SHP77 (cell line): ENCODE results near the gene PXYLP1.
"Not testable (repeated sequence)": the region's sequence is repeated elsewhere in the genome, so short reads cannot be mapped to it uniquely, and the experiment has no call there.

Source experiments
- DNase-seq, 2 experiments: peaks; one replicate each; lab custom pipeline; 2025; lab: John Stamatoyannopoulos, UW

PXYLP1 gene

GRCh38 chr3:141294301-141294700 lies 62.7 kb downstream of the PXYLP1 start:
- no peak for DNase-seq

DNA sequence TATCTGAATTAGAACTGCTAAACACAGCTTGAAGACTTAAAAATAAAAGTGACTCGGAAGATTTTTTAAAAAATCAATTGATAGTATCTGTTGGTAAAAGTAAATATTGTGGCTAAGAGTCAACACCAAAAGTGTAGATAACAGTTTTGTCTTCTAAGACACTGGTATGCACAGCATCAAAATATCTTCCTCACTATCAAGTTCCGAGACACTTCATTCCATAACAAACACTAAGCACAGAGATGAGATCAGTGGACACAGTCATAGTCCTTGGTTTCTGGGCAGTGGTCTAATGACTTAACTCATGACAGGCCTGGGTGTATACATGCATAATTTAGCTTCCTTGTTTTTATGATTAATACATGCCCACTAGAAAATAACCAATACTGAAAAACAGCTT lies 63.2 kb downstream of the PXYLP1 start:
- no peak for DNase-seq

DNA sequence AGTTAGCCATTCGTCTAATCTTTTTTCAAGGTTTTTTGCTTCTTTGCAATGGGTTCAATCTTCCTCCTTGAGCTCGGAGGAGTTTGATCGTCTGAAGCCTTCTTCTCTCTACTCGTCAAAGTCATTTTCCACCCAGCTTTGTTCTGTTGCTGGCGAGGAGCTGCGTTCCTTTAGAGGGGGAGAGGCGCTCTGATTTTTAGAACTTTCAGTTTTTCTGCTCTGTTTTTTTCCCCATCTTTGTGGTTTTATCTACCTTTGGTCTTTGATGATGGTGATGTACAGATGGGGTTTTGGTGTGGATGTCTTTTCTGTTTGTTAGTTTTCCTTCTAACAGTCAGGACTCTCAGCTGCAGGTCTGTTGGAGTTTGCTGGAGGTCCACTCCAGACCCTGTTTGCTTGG lies 68.8 kb downstream of the PXYLP1 start:
- not testable (repeated sequence) for DNase-seq

- no peak for DNase-seq
Measured at GRCh38 chr3:141302364-141303141, 70.9 kb downstream of the PXYLP1 start.

DNA sequence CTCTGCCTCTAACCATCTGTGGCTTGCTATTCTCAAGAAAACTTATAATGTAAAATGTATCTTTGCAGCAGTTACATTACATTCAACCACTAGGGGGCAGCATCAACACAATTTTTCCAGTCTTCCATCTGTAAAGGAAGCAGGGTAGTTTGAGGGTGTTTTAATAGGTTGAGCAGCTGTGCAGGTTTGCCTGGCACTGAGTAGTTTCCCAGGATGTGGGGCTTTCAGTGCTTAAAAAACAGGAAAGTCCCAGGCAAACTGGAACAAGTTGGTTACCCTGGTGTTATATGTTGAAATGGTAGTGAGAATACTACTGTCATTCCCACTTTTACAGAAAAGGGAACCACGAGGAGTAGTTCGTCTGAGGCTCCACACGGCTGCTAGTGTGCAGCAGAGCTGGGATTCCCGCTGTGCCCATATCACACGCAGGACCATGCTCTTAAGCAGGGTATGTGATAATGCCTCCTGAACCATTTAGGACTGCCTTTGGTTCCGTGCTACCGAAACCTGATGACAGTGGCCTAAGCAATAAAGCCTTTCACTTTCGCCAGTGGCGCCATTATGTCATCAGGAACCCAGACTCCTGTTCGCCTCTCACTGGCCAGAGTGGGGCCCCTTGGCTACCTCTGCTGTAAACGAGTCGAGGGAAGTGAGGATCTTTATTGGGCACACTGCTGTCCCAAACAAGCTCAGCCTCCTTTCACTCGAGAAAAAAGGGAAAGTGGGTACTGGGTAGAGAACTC lies 72.0 kb downstream of the PXYLP1 start:
- DNase-seq, result peak; percentile 67 to 73

DNA sequence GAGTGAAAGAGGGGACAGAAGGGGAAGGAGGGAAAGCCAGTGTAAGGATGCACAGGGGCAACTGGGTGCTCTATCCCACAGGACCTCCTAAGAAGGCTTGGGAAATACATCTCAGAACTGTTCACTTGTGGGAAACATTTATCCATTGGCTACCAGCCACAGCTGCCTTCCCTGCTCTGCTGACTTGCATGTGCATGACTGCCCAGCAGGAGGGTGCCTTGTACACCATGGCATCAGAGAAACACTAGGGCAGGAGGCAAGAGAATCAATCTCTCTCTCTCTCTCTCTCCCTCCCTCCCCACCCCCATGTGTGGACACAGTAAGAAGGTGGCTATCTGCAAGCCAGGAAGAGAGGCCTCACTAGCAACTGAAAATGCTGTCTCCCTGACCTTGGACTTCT lies 73.8 kb downstream of the PXYLP1 start:
- DNase-seq, result peak in 1 of 2 experiments; percentile 9

- DNase-seq, result no peak
Measured at GRCh38 chr3:141306276-141306675, 74.7 kb downstream of the PXYLP1 start.

GRCh38 chr3:141306922-141307321 lies 75.3 kb downstream of the PXYLP1 start:
- DNase-seq, result no peak

- DNase-seq, result no peak
Measured at GRCh38 chr3:141307351-141308059, 75.9 kb downstream of the PXYLP1 start.

DNA sequence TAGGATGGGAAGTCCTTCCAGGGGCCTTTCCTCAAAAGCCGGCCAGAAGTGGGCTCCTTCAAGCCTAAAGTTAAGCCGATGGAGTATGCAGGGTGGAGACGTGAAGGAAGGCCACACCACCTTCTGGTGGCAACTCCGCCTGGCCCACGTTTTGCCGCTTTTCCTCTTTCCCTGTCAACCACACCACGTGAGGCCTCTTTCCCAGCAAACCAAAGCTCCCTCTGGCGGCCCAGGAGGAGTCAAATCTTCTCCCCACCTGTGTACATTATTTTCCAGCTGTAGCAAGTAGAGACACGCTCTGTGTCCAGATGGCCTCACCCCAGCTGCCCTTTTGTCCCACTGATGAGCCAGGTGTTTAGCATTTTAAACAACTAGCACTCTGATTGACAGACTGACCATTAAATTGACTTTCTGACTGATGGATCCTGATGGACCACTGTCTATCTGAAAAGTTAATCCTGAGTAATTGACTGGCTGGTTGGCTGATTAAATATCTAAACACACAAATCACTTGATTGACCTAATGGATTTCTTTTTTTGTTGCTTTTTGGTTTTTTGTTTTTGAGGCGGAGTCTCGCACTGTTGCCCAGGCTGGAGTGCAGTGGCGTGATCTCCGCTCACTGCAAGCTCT lies 77.1 kb downstream of the PXYLP1 start:
- DNase-seq, result peak; percentile 86 to 93

DNA sequence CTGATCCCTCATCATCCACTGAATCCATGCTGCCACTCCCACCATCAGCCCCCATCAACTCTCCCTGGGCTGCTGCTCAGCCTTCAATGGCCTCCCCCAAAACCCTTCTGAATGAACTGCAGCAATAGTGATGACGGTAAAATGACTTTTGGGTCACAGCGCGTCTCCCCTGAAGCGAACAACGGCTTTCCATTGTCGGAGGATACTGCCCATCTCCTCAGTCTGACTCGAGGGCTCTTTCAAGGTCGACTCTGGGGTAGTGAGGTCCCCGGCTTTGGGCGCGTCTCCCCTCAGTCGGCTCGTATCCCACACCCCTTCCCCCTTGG lies 79.5 kb downstream of the PXYLP1 start:
- DNase-seq, result no peak

DNA sequence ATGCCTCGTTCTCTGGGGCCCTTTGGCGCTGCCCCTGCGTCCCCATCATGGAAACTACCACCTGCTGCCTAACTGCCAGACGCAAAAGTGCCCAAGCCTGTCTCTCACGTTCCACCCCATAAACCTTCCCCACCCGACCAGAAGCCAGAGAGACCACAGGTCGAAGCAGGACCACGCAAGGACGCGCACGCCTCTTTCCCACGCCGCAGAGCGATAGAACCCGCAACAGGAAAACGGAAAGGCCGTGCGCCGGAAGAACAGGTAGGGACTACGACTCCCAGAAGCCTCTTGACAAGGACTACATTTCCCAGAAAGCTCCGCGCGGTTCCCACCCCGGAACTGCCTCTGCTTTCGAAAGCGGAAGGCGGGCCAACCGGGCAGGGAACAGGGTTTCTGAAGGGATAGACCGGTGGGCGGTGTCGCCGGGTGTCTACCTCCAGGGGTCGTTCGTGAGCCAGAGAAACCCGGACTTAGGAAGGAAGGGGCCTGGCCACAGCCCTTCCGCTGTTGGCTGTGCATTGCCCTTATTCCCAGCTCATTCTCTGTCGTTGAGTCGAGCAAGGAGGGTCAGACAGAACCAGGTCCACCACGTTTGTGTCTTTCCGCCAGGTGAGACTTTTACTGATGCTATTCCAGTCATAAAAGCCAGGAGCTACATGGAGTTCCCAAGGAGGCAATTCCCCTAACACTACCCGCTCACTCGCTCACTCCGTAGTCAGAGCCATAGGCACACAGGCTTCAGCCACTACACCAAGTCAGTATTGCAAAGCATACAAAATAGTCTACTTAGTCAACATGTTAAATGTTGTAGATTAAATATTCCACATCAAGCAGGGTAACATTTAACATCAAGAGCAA lies 80.1 kb downstream of the PXYLP1 start:
- DNase-seq, result peak; percentile 98

- no peak for DNase-seq
Measured at GRCh38 chr3:141312354-141313092, 80.9 kb downstream of the PXYLP1 start.

DNA sequence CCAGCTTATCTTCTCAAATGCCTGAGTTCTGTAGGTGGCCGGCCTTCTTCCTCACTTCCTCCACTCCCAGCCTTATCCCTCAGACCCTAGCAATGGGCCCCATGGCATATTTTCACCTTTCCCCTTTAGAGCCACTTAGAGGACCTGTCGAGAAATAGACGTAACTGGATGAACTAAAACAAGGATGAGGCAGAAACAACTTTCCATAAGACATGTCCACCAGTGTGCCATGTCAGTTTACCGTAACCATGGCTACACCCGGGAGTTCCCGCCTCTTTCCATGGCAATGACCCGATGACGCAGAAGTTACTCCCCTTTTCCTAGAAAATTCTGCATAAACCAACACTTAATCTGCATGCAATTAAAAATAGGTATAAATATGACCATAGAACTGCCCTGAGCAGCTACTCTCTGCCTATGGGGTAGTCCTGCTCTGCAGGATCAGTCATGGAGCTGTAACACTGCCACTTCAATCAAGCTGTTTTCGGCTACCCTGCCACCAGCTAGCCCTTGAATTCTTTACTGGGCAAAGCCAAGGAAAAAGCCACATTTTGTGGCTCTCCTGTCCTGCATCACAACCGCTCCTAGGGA lies 81.6 kb downstream of the PXYLP1 start:
- no peak for DNase-seq

DNA sequence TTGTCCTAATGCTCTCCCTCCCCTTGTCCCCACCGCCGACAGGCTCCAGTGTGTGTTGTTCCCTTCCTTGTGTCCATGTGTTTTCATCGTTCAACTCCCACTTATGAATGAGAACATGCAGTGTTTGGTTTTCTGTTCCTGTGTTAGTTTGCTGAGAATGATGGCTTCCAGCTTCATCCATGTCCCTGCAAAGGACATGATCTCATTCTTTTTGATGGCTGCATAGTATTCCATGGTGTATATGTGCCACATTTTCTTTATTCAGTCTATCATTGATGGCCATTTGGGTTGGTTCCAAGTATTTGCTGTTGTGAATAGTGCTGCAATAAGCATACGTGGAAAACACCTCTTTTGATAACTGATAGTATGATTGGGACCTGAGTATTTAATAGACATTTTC lies 82.8 kb downstream of the PXYLP1 start:
- not testable (repeated sequence) for DNase-seq

GRCh38 chr3:141316851-141317250 lies 85.2 kb downstream of the PXYLP1 start:
- no peak for DNase-seq

GRCh38 chr3:141320399-141321108 lies 88.9 kb downstream of the PXYLP1 start:
- DNase-seq, result no peak

- DNase-seq, result no peak
Measured at GRCh38 chr3:141321109-141321497, 89.5 kb downstream of the PXYLP1 start.

GRCh38 chr3:141323936-141324704 lies 92.5 kb downstream of the PXYLP1 start:
- DNase-seq, result no peak
